GM21367 (cell line): ENCODE data around the gene NRIP1.

Source experiments
- ATAC-seq: cut with Tn5 transposase; IDR thresholded peaks from one replicate; pipeline ENCODE4 v1.9.1; 2021; ENCODE audit not compliant: unreplicated experiment

NRIP1 gene

GRCh38 chr21:14985306-14985705, 79.5 kb downstream of the NRIP1 start:
- no peak for ATAC-seq

GRCh38 chr21:14982336-14982735, 82.5 kb downstream of the NRIP1 start:
- no peak for ATAC-seq

GRCh38 chr21:14981246-14981645, 83.6 kb downstream of the NRIP1 start:
- ATAC-seq, result no peak

- no peak for ATAC-seq
Observed at GRCh38 chr21:14979264-14979663, 85.5 kb downstream of the NRIP1 start.

- ATAC-seq, result no peak
Observed at GRCh38 chr21:14977814-14978213, 87.0 kb downstream of the NRIP1 start.

GRCh38 chr21:14975136-14975919, 89.5 kb downstream of the NRIP1 start:
- ATAC-seq, result no peak

- ATAC-seq, result no peak
Observed at GRCh38 chr21:14972678-14973077, 92.1 kb downstream of the NRIP1 start.

- ATAC-seq, result no peak
Observed at GRCh38 chr21:14968821-14969220, 96.0 kb downstream of the NRIP1 start.

GRCh38 chr21:14968029-14968428, 96.8 kb downstream of the NRIP1 start:
- no peak for ATAC-seq

- ATAC-seq, result no peak
Observed at GRCh38 chr21:14964621-14965020, 100.2 kb downstream of the NRIP1 start.

- ATAC-seq, result no peak
Observed at GRCh38 chr21:14962217-14962616, 102.6 kb downstream of the NRIP1 start.

GRCh38 chr21:14961502-14961901, 103.3 kb downstream of the NRIP1 start:
- no peak for ATAC-seq

- ATAC-seq, result no peak
Observed at GRCh38 chr21:14959343-14959742, 105.5 kb downstream of the NRIP1 start.

- no peak for ATAC-seq
Observed at GRCh38 chr21:14957836-14958235, 107.0 kb downstream of the NRIP1 start.

- ATAC-seq, result no peak
Observed at GRCh38 chr21:14956807-14957206, 108.0 kb downstream of the NRIP1 start.

- ATAC-seq, result no peak
Observed at GRCh38 chr21:14955936-14956520, 108.8 kb downstream of the NRIP1 start.

- no peak for ATAC-seq
Observed at GRCh38 chr21:14952916-14953315, 111.9 kb downstream of the NRIP1 start.

GRCh38 chr21:14949603-14950002, 115.2 kb downstream of the NRIP1 start:
- no peak for ATAC-seq

GRCh38 chr21:14947613-14948160, 117.1 kb downstream of the NRIP1 start:
- ATAC-seq, result no peak

GRCh38 chr21:14945176-14945575, 119.6 kb downstream of the NRIP1 start:
- no peak for ATAC-seq

GRCh38 chr21:14943616-14944015, 121.2 kb downstream of the NRIP1 start:
- no peak for ATAC-seq

- no peak for ATAC-seq
Observed at GRCh38 chr21:14942801-14943490, 121.9 kb downstream of the NRIP1 start.
